Cardiac muscle cell (in vitro differentiated cells and primary cell): ENCODE data around the gene C19orf47. TPM values are rescaled to one million over a fixed set of nuclear protein-coding genes. Genes with fewer than 3 reads are reported as not detected.
A peak's percentile ranks its signal among the peaks of the same experiment; 100 is the strongest.

Experiments
- DNase-seq, 2 donors: peaks; one replicate each; pipeline versions ENCODE4 v3.0.0 to v3.0.0-alpha.2; 2010 to 2017; ENCODE audit warnings: low read depth in 1 of 2, low spot score in 1 of 2
- H3K27ac ChIP-seq: fragments of 200-600 bp; sonication (generic); 2 replicates; pipeline ENCODE4 v1.5.1; 2016
- H3K27me3 ChIP-seq: fragments of 200-600 bp; sonication (generic); 2 replicates; pipeline ENCODE4 v1.6.0; 2016; ENCODE audit warnings: control low read depth
- H3K36me3 ChIP-seq: fragments of 200-600 bp; sonication (generic); 2 replicates; pipeline ENCODE4 v1.5.1; 2016; ENCODE audit warnings: control low read depth
- H3K4me1 ChIP-seq: fragments of 200-600 bp; sonication (generic); 2 replicates; pipeline ENCODE4 v1.8.1; 2017; ENCODE audit warnings: low read depth, mild to moderate bottlenecking, mixed run types
- H3K4me3 ChIP-seq: fragments of 200-600 bp; sonication (generic); 2 replicates; pipeline ENCODE4 v1.5.1; 2016; ENCODE audit warnings: mild to moderate bottlenecking
- H3K9me3 ChIP-seq: fragments of 200-600 bp; sonication (generic); 2 replicates; pipeline ENCODE4 v1.5.1; 2017; ENCODE audit warnings: low read depth, mild to moderate bottlenecking, control low read depth
- CTCF ChIP-seq: IDR thresholded peaks from 2 replicates; pipeline ENCODE4 v1.5.1; 2012; ENCODE audit warnings: low read depth, mild to moderate bottlenecking, low read length
- polyA plus RNA-seq: library from polyadenylated mRNA; unstranded; fragments of >200 nt; fragmentation: Nextera tagmentation; extraction: Ambion mirVana; gene quantifications from 2 replicates; pipeline ENCODE4 v1.2.1, GENCODE V29; 2016
- total RNA-seq: library from RNA; depleted of rRNA; stranded (reverse); fragments of >200 nt; gene quantifications from 2 replicates; pipeline ENCODE4 v1.2.3, GENCODE V29; 2016

Gene C19orf47
- total and polyA plus RNA-seq, 2 experiments from 2014 or later = 16.4 to 20.3 TPM

- H3K27ac ChIP-seq = no peak overlapping the region
- H3K9me3 ChIP-seq = no peaks in the 10 kb centered on the region
- DNase-seq = no peak
- no peak for TF ChIP-seq CTCF
- no peak overlapping the region for H3K4me3 ChIP-seq
- no peaks in the 10 kb centered on the region for H3K36me3 ChIP-seq
- no peaks in the 10 kb centered on the region for H3K4me1 ChIP-seq
- no peaks in the 10 kb centered on the region for H3K27me3 ChIP-seq
Measured at GRCh38 chr19:40393894-40394815, 46.0 kb upstream of the C19orf47 start.

- Histone ChIP-seq H3K4me1 (no peaks in the 10 kb centered on the region), H3K4me3 (no peak overlapping the region), H3K36me3 (no peaks in the 10 kb centered on the region), H3K9me3 (no peaks in the 10 kb centered on the region), H3K27me3 (no peaks in the 10 kb centered on the region), H3K27ac (no peak overlapping the region)
- peak; percentile 31 for TF ChIP-seq CTCF
- no peak for DNase-seq
Measured at GRCh38 chr19:40392894-40393517, 44.8 kb upstream of the C19orf47 start.

- Histone ChIP-seq H3K4me1 (no peaks in the 10 kb centered on the region), H3K4me3 (no peak overlapping the region), H3K27ac (no peak overlapping the region), H3K27me3 (no peaks in the 10 kb centered on the region), H3K36me3 (no peaks in the 10 kb centered on the region), H3K9me3 (no peaks in the 10 kb centered on the region)
- TF ChIP-seq CTCF = no peak
- DNase-seq = no peak
Measured at GRCh38 chr19:40392123-40392522, 43.9 kb upstream of the C19orf47 start.

- DNase-seq = no peak
- Histone ChIP-seq H3K36me3 (no peaks in the 10 kb centered on the region), H3K9me3 (no peaks in the 10 kb centered on the region), H3K27me3 (no peaks in the 10 kb centered on the region), H3K4me1 (no peaks in the 10 kb centered on the region), H3K4me3 (no peak within 1 kb of the TSS), H3K27ac (no peak within 1 kb of the TSS)
- TF ChIP-seq CTCF = no peak
Measured at GRCh38 chr19:40390084-40390742, 42.0 kb upstream of the C19orf47 start, which contains the start of gene HIPK4. Gene HIPK4, minus strand, starts transcription at chr19:40390181. Its CDS starts 279 bp downstream, at chr19:40389902.

GRCh38 chr19:40389404-40390083 lies 41.3 kb upstream of the C19orf47 start:
- Histone ChIP-seq H3K4me3 (no peak overlapping the region), H3K27me3 (no peaks in the 10 kb centered on the region), H3K9me3 (no peaks in the 10 kb centered on the region), H3K4me1 (no peaks in the 10 kb centered on the region), H3K27ac (no peak overlapping the region), H3K36me3 (no peaks in the 10 kb centered on the region)
- no peak for TF ChIP-seq CTCF
- DNase-seq = no peak
